ENCODE results near the gene VRK2.

VRK2 gene

DNA sequence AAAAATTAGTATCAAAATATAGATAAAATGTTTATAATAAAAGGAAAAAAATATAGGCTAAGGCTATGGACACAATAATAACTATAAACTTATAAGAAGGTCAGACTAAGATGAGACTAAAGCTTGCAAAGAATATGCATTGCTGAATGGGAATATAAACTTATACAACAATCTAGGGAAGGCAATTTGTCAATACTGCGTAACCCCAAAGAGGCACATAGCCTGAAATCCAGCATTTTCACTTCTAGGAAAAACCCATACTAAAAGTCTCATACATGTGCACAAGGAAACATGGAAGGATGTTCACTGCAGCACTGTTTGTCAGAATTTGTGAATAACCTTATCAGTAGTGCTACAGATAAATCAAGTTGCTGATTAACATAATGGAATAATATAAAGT, 149.1 kb downstream of the VRK2 start:
- CTCF ChIA-PET, result no interaction called here
- H3K36me3 ChIP-seq (ENCODE audit: control insufficient read depth in 4 of 4, insufficient read depth in 4 of 4, low read length in 3 of 4), result peaks cover 0 to 26% (median 11%) of the 10 kb centered on the region in 4 experiments
- no peaks in the 10 kb centered on the region for H3K4me1 ChIP-seq (ENCODE audit: control extremely low read depth in 1 of 4, control insufficient read depth in 4 of 4, insufficient read depth in 4 of 4, low read length in 3 of 4)
- H3K27ac ChIP-seq (ENCODE audit: insufficient read depth in 1 of 2, low read depth in 1 of 2, low read length in 2 of 2, poor library complexity in 1 of 2, severe bottlenecking in 2 of 2), result no peak overlapping the region
- DNase-seq, result no peak
- no peak overlapping the region for H3K4me3 ChIP-seq (ENCODE audit: control insufficient read depth in 1 of 7, extremely low read depth in 1 of 7, insufficient read depth in 4 of 7, low read depth in 2 of 7, low read length in 6 of 7)
- POLR2A ChIA-PET, result no interaction called here
- no peaks in the 10 kb centered on the region for H3K27me3 ChIP-seq (replicated peaks in 2 of 5; ENCODE audit: control insufficient read depth in 4 of 5, insufficient read depth in 5 of 5, low read length in 4 of 5)
- no CpG with 5 or more reads among the region's 1 CpG for WGBS (ENCODE audit: insufficient coverage)
- H3K9me3 ChIP-seq (ENCODE audit: control extremely low read depth in 1 of 5, control insufficient read depth in 4 of 5, insufficient read depth in 2 of 5, low read depth in 1 of 5, low read length in 4 of 5), result no peaks in the 10 kb centered on the region

DNA sequence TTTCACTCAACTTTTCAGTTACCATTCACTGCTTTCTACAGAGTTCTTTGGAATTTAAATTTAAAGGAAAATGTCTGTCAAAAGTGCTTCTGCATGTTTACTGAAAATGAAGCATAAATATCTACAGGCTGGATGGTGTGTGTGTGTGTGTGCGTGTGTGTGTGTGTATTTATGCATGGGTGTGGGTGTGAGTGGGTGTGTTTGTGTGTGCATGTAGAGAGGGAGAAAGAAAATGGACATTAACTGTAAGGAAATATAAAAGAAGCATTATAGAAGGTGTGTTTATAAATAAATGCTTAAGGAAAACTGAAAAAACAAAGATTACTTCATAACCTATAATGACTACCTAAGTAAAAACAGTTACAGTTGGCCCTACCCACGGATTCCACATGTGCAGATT, 151.3 kb downstream of the VRK2 start:
- Histone ChIP-seq H3K9me3 (ENCODE audit: control extremely low read depth in 1 of 5, control insufficient read depth in 4 of 5, insufficient read depth in 2 of 5, low read depth in 1 of 5, low read length in 4 of 5) (no peaks in the 10 kb centered on the region), H3K27ac (ENCODE audit: insufficient read depth in 1 of 2, low read depth in 1 of 2, low read length in 2 of 2, poor library complexity in 1 of 2, severe bottlenecking in 2 of 2) (no peak overlapping the region), H3K4me1 (ENCODE audit: control extremely low read depth in 1 of 4, control insufficient read depth in 4 of 4, insufficient read depth in 4 of 4, low read length in 3 of 4) (no peaks in the 10 kb centered on the region), H3K36me3 (ENCODE audit: control insufficient read depth in 4 of 4, insufficient read depth in 4 of 4, low read length in 3 of 4) (peaks cover 0 to 26% (median 11%) of the 10 kb centered on the region in 4 experiments), H3K27me3 (replicated peaks in 2 of 5; ENCODE audit: control insufficient read depth in 4 of 5, insufficient read depth in 5 of 5, low read length in 4 of 5) (no peaks in the 10 kb centered on the region), H3K4me3 (ENCODE audit: control insufficient read depth in 1 of 7, extremely low read depth in 1 of 7, insufficient read depth in 4 of 7, low read depth in 2 of 7, low read length in 6 of 7) (no peak overlapping the region)
- DNase-seq, result no peak
- WGBS (ENCODE audit: insufficient coverage), result 89% methylated on average over 1 of the region's 2 CpGs
- CTCF ChIA-PET, result no interaction called here
- POLR2A ChIA-PET, result no interaction called here

DNA sequence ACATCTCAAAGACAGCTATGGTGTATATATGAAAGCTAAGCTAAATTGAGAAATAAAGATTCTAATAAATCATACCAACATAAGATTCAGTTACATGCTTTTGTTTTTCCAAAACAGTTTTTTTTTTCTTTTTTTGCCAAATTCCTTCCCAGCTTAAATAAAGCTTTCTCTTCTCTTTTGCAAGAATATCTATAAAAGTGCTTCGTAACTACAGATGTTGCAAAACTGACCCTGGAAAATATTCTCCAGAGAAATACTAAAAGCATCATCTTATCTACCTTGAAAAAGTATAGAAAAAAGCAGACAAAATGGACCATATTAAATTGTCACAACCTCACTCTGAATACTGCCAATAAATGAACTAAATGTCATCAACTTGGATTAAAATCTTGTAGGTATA, 155.8 kb downstream of the VRK2 start:
- Histone ChIP-seq H3K27me3 (replicated peaks in 2 of 5; ENCODE audit: control insufficient read depth in 4 of 5, insufficient read depth in 5 of 5, low read length in 4 of 5) (no peaks in the 10 kb centered on the region), H3K36me3 (ENCODE audit: control insufficient read depth in 4 of 4, insufficient read depth in 4 of 4, low read length in 3 of 4) (peaks cover 0 to 18% (median 6%) of the 10 kb centered on the region in 4 experiments), H3K9me3 (ENCODE audit: control extremely low read depth in 1 of 5, control insufficient read depth in 4 of 5, insufficient read depth in 2 of 5, low read depth in 1 of 5, low read length in 4 of 5) (no peaks in the 10 kb centered on the region), H3K4me1 (ENCODE audit: control extremely low read depth in 1 of 4, control insufficient read depth in 4 of 4, insufficient read depth in 4 of 4, low read length in 3 of 4) (no peaks in the 10 kb centered on the region), H3K4me3 (ENCODE audit: control insufficient read depth in 1 of 7, extremely low read depth in 1 of 7, insufficient read depth in 4 of 7, low read depth in 2 of 7, low read length in 6 of 7) (no peak overlapping the region), H3K27ac (ENCODE audit: insufficient read depth in 1 of 2, low read depth in 1 of 2, low read length in 2 of 2, poor library complexity in 1 of 2, severe bottlenecking in 2 of 2) (no peak overlapping the region)
- no peak for DNase-seq
- ChIA-PET POLR2A (no interaction called here), CTCF (no interaction called here)
- no CpG with 5 or more reads among the region's 1 CpG for WGBS (ENCODE audit: insufficient coverage)

DNA sequence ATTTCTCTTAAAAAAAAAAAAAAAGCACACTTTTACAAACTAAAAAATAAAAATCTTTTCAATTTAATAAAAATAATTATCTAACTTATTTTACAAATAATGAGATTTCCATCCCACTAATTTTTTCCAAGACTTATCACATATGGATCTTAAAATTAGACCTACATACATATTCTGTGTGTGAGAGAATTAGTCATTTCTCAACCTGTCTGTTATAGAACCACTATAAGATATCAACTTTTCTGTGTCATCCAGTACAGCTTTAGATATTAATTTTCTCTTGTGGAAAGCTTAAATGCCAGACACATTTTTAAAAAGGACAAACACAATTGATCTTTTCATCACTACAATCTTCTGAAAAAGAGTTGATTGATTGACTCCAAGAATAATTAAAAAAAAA, 156.4 kb downstream of the VRK2 start:
- Histone ChIP-seq H3K4me3 (ENCODE audit: control insufficient read depth in 1 of 7, extremely low read depth in 1 of 7, insufficient read depth in 4 of 7, low read depth in 2 of 7, low read length in 6 of 7) (no peak overlapping the region), H3K9me3 (ENCODE audit: control extremely low read depth in 1 of 5, control insufficient read depth in 4 of 5, insufficient read depth in 2 of 5, low read depth in 1 of 5, low read length in 4 of 5) (no peaks in the 10 kb centered on the region), H3K4me1 (ENCODE audit: control extremely low read depth in 1 of 4, control insufficient read depth in 4 of 4, insufficient read depth in 4 of 4, low read length in 3 of 4) (no peaks in the 10 kb centered on the region), H3K27ac (ENCODE audit: insufficient read depth in 1 of 2, low read depth in 1 of 2, low read length in 2 of 2, poor library complexity in 1 of 2, severe bottlenecking in 2 of 2) (no peak overlapping the region), H3K27me3 (replicated peaks in 2 of 5; ENCODE audit: control insufficient read depth in 4 of 5, insufficient read depth in 5 of 5, low read length in 4 of 5) (no peaks in the 10 kb centered on the region), H3K36me3 (ENCODE audit: control insufficient read depth in 4 of 4, insufficient read depth in 4 of 4, low read length in 3 of 4) (peaks cover 0 to 14% (median 5%) of the 10 kb centered on the region in 4 experiments)
- CTCF ChIA-PET, result no interaction called here
- POLR2A ChIA-PET, result no interaction called here
- no peak for DNase-seq

DNA sequence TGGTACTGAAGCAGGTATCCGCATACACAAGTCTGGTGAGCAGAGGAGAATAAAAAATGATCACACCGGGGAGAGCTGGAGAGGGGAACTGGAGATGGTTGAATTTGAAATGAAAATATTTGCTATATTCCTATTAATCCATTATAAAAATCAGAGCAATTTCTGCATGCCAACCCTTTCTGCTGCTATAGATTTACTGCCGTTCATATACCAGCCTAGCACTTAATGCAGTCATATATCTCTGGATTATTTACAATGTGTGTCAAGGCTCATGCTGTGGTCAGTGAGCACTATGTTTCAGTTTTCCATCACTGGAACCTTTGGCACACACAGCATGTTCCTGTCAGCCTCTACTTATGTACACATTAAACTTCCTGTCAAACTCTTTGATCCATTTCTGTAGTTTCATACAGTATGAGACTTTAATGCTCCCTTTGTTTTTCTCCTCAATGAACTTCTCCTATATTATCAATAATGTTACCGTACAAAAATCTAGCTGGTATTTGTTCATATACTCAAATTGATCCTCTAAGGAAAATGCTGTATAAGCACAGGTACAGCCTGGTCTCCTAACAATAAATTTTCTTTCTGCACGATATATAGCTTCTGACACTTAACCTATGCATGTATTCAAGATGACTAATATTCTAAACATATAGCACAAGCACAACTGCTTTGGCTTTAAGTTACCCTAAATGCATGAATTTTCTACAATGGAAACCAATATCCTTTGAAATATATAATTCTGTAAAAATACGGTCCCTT, 157.8 kb downstream of the VRK2 start:
- DNase-seq, result no peak
- H3K4me3 ChIP-seq (ENCODE audit: control insufficient read depth in 1 of 7, extremely low read depth in 1 of 7, insufficient read depth in 4 of 7, low read depth in 2 of 7, low read length in 6 of 7), result no peak overlapping the region
- no peaks in the 10 kb centered on the region for H3K27me3 ChIP-seq (replicated peaks in 2 of 5; ENCODE audit: control insufficient read depth in 4 of 5, insufficient read depth in 5 of 5, low read length in 4 of 5)
- H3K4me1 ChIP-seq (ENCODE audit: control extremely low read depth in 1 of 4, control insufficient read depth in 4 of 4, insufficient read depth in 4 of 4, low read length in 3 of 4), result no peaks in the 10 kb centered on the region
- no peaks in the 10 kb centered on the region for H3K9me3 ChIP-seq (ENCODE audit: control extremely low read depth in 1 of 5, control insufficient read depth in 4 of 5, insufficient read depth in 2 of 5, low read depth in 1 of 5, low read length in 4 of 5)
- peaks cover 0 to 10% (median 6%) of the 10 kb centered on the region in 4 experiments for H3K36me3 ChIP-seq (ENCODE audit: control insufficient read depth in 4 of 4, insufficient read depth in 4 of 4, low read length in 3 of 4)
- CTCF ChIA-PET, result no interaction called here
- WGBS (ENCODE audit: insufficient coverage), result 100% methylated on average over 2 of the region's 6 CpGs
- POLR2A ChIA-PET, result no interaction called here
- no peak overlapping the region for H3K27ac ChIP-seq (ENCODE audit: insufficient read depth in 1 of 2, low read depth in 1 of 2, low read length in 2 of 2, poor library complexity in 1 of 2, severe bottlenecking in 2 of 2)

DNA sequence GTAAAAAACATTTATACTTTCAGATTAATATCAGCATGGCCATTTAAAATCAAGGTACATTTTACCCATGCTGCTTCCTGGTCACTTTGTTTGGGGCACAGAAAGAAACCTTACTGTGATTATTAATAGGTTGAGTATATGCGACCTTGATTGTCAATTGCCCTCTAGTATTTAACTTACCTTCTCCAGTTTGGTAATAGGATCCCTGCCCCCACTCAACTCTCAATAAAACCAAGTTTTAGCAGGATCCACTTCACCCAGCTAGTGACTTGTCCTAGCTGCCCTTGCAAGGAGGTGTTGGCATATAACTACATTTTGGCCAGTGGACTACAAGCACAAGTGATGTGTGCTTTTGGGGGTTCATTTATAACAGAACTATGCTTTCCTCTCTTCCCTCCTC, 160.2 kb downstream of the VRK2 start:
- ChIA-PET CTCF (no interaction called here), POLR2A (no interaction called here)
- H3K36me3 ChIP-seq (ENCODE audit: control insufficient read depth in 4 of 4, insufficient read depth in 4 of 4, low read length in 3 of 4), result peaks cover 4 to 28% (median 14%) of the 10 kb centered on the region in 4 experiments
- WGBS (ENCODE audit: insufficient coverage), result no CpG with 5 or more reads among the region's 1 CpG
- peaks cover 0 to 9% (median 6%) of the 10 kb centered on the region in 5 experiments for H3K9me3 ChIP-seq (ENCODE audit: control extremely low read depth in 1 of 5, control insufficient read depth in 4 of 5, insufficient read depth in 2 of 5, low read depth in 1 of 5, low read length in 4 of 5)
- no peaks in the 10 kb centered on the region for H3K27me3 ChIP-seq (replicated peaks in 2 of 5; ENCODE audit: control insufficient read depth in 4 of 5, insufficient read depth in 5 of 5, low read length in 4 of 5)
- no peaks in the 10 kb centered on the region for H3K4me1 ChIP-seq (ENCODE audit: control extremely low read depth in 1 of 4, control insufficient read depth in 4 of 4, insufficient read depth in 4 of 4, low read length in 3 of 4)
- DNase-seq, result no peak
- H3K27ac ChIP-seq (ENCODE audit: insufficient read depth in 1 of 2, low read depth in 1 of 2, low read length in 2 of 2, poor library complexity in 1 of 2, severe bottlenecking in 2 of 2), result no peak overlapping the region
- H3K4me3 ChIP-seq (ENCODE audit: control insufficient read depth in 1 of 7, extremely low read depth in 1 of 7, insufficient read depth in 4 of 7, low read depth in 2 of 7, low read length in 6 of 7), result no peak overlapping the region

DNA sequence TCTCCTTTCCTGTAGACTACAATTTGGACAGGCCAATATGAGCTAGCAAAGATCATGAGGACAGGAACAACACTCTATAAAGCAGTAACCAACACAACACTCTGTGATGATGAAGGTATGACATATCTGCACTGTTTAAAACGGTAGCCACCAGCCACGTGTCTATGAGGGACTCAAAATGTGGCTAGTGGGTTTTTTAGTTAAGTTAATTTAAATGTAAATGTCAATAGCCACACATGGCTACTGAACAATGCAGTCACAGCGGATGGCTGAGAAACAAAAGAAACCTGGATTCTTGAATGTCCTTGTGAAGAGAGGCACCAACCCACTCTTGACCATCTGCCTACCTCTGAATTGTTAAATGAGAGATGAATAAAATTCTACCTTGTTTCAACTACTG, 160.6 kb downstream of the VRK2 start:
- CTCF ChIA-PET, result no interaction called here
- no peak for DNase-seq
- POLR2A ChIA-PET, result no interaction called here
- WGBS (ENCODE audit: insufficient coverage), result 100% methylated on average over 2 of the region's 3 CpGs
- Histone ChIP-seq H3K27me3 (replicated peaks in 2 of 5; ENCODE audit: control insufficient read depth in 4 of 5, insufficient read depth in 5 of 5, low read length in 4 of 5) (no peaks in the 10 kb centered on the region), H3K4me3 (ENCODE audit: control insufficient read depth in 1 of 7, extremely low read depth in 1 of 7, insufficient read depth in 4 of 7, low read depth in 2 of 7, low read length in 6 of 7) (no peak overlapping the region), H3K9me3 (ENCODE audit: control extremely low read depth in 1 of 5, control insufficient read depth in 4 of 5, insufficient read depth in 2 of 5, low read depth in 1 of 5, low read length in 4 of 5) (peaks cover 0 to 11% (median 6%) of the 10 kb centered on the region in 5 experiments), H3K27ac (ENCODE audit: insufficient read depth in 1 of 2, low read depth in 1 of 2, low read length in 2 of 2, poor library complexity in 1 of 2, severe bottlenecking in 2 of 2) (no peak overlapping the region), H3K4me1 (ENCODE audit: control extremely low read depth in 1 of 4, control insufficient read depth in 4 of 4, insufficient read depth in 4 of 4, low read length in 3 of 4) (no peaks in the 10 kb centered on the region), H3K36me3 (ENCODE audit: control insufficient read depth in 4 of 4, insufficient read depth in 4 of 4, low read length in 3 of 4) (peaks cover 4 to 31% (median 17%) of the 10 kb centered on the region in 4 experiments)

All from common myeloid progenitor, CD34-positive (primary cell).